Central memory CD4-positive, alpha-beta T cell (primary cell): ENCODE data around the gene TAOK3.
"Not testable (repeated sequence)": the region's sequence is repeated elsewhere in the genome, so short reads cannot be mapped to it uniquely, and the experiment has no call there.

Experiments
- DNase-seq: peaks from one replicate; pipeline ENCODE4 v3.0.0; 2022
- total RNA-seq, 3 experiments: gene quantifications; one replicate each; lab custom pipeline; 2026; lab: John Stamatoyannopoulos, UW

Gene TAOK3
- 98.8 to 137 (median 102) reads per million in 3 experiments for total RNA-seq

DNA sequence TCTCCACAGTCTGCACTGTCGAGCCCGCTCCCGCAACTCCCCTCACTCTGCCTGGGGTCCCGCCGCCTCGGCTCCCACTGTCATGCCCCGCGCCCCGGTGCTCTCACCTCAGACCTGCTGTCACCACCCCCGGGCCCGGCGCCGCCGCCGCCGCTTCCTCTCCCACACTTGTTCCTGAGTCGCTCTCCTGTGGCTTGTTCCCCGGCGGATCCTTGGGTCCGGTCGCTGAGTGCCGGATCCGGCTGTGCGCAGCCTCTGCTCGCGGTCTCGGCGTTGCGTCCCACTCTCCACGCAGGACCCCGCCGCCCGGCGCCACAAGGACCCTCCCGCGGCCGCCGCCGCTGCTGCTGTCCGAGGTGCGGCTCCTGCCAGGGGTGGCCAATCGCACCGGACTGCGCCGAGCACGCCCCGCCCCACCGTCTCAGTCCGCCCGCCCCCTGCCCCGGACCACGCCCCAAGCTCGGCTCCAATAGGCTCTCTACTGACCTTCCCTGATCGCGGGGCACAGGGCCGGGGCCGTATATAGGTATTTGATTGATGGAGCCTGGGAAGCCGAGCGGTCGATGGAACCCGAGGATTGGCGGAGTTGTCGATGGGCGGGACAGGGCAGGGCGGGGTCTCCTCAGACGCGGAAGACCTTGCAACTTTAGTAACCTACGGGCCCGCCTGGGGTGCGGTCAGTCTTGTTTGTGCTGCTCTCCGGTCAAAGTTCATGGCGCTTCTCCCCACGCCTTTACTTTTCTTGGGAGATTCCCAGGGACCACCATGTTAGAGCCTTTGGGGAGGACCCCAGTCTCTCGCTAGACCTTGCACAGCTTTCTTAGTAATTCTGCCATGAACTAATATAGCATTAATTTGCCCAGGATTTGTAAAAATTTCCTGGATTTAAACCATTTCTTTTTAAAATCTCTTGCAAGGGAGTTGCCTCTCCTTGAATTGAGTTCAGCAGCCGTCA, at the start of gene TAOK3:
TAOK3 (minus strand) TSS at position 367 of the 955 bp plus-strand sequence. CDS start 117,340 bp downstream, outside the sequence.
- peak; percentile 97 for DNase-seq

GRCh38 chr12:118420673-118421072, 48.0 kb upstream of the TAOK3 start:
- DNase-seq = no peak

DNA sequence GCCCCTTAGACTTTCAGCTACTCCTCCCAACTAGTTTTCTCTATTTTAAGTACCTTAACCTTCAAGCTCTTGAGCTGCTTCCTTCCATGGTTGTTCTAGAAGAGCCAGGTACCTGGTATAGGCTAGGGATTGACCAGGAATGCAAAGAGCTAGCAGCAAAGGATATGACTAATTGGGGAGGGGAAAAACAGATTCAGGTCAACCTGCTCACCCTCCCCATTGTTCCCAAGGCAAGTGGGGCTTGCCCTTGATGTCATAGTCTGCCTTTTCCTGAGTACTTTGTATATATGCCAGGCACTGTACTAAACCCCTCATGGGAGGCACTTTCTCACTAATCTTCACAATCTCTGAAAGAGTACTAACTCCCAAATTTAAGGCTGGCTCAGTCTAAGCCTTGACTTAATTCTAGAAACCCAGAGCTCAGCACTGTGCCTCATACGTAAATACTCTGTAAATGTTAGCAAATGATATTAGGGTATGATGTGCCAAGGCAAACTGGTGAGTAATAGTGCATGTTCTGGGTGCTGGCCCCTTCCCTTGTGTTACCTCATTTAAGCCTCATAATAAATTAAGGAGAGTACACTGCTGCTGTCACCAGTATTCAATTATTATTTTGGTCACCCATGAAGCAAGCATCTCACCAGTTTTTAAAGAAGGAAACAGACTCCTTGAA, 45.8 kb upstream of the TAOK3 start:
- no peak for DNase-seq

DNA sequence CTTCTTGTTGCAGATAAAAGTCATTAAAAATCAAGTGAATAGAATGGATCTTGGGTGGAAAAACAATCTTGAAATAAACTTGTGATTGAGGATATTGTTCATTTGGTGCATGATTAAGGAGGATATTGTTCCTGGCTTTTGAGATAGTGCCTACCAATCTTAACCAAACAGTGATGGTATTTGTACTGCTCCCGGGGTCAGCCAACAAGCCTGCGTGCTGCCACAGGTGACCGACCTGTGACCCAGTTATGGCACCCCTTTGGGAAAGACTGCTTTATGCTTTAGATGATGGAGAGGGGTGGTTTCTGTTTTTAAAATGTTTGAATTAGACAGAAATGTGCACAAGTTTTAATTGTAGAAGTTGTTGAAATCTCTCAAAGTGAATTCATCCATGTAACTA, 45.2 kb upstream of the TAOK3 start:
- no peak for DNase-seq

GRCh38 chr12:118409834-118410233, 37.1 kb upstream of the TAOK3 start:
- DNase-seq = no peak

DNA sequence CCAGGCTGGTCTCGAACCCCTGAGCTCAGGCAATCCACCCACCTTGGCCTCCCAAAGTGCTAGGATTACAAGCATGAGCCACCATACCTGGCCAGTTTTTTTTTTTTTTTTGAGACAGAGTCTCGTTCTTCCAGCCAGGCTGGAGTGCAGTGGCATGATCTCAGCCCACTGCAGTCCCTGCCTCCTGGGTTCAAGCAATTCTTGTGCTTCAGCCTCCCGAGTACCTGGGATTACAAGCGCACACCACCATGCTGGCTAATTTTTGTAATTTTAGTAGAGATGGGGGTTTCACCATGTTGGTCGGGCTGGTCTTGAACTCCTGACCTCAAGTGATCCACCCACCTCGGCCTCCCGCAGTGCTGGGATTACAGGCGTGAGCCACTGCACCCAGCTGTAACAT, 35.5 kb upstream of the TAOK3 start:
- DNase-seq = not testable (repeated sequence)

DNA sequence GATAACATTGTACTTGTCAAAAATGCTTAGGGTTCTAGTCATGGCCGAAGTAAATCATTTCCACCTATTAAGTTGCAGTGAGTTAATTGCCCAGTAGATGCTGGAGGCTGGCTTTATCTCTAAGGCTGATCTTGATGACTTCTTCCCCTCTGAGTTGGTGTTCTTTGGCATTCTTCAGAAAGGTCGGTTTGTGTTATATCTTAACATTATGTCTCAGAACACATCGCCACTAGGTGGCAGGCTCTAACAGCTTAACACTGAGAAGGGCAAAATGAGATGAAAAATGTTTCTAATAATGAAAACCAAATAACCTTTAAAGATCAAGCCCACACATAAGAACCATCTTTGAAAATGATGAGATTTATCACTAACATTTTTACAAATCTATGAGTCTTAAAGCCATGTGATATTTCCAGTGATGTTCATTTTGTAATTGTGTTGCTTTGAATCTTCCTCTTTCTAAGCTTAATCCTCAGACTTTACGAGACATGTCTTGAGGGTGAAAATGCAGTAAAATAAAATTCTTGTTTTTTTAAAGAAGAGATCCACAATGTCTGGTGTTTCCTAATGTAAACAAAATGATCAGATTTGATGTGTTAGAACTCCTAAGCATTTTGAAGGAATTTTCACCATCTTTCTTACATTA, 32.3 kb upstream of the TAOK3 start:
- DNase-seq = peak; percentile 13

DNA sequence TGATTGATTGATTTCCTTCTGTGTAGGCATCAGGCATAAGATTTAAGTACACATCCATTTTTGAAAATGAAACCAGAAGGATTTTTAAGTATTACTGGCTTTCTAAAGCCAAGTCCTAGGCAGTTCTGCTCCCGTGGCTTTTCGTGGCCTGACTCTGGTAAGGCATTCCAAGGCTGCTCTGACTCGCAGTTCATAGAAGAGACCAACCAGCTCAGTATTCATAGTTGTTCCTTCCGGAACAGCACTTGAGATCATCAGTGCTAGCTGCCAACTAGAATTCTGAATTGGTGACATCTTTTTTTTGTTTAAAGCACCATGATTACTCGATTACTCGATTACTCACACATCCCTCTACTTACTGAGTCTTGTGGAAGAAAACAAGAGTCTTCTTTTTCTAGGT, 29.5 kb upstream of the TAOK3 start:
- DNase-seq = no peak

DNA sequence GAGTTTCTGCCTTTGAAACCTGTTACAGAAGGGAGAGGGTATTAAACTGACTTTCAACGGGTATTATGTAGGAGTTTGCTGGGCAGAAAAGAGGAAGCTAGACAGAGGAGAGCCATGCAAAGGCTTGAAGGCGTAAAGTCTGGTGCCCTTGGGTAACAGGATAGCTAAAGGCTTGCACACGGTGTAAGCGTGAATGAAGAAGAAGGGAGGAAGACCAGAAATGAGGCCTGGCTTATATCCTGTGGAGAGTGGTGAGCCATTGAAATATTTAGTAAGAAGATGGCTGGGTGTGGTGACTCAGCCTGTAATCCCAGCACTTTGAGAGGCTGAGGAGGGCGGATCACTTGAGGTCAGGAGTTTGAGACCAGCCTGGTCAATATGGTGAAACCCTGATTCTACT, 26.2 kb upstream of the TAOK3 start:
- no peak for DNase-seq

DNA sequence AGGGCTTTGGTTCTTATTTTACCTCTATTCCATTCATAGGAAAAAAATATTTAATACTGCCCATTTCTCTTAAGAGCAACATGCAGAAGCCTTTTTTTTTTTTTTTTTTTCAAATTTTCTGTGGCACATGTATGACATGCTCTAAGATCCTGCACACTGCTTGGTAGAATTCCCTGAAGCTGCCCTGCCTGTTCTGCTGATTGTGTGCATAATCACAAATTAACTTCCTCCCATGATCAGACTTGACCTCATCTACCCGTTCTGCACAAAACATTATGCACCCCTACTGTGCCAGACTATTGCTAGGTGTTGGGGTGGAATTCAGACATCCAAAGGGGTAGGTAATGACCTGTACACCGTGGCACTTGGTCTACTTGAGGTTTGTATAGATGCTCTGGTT, 25.8 kb upstream of the TAOK3 start:
- DNase-seq = no peak

DNA sequence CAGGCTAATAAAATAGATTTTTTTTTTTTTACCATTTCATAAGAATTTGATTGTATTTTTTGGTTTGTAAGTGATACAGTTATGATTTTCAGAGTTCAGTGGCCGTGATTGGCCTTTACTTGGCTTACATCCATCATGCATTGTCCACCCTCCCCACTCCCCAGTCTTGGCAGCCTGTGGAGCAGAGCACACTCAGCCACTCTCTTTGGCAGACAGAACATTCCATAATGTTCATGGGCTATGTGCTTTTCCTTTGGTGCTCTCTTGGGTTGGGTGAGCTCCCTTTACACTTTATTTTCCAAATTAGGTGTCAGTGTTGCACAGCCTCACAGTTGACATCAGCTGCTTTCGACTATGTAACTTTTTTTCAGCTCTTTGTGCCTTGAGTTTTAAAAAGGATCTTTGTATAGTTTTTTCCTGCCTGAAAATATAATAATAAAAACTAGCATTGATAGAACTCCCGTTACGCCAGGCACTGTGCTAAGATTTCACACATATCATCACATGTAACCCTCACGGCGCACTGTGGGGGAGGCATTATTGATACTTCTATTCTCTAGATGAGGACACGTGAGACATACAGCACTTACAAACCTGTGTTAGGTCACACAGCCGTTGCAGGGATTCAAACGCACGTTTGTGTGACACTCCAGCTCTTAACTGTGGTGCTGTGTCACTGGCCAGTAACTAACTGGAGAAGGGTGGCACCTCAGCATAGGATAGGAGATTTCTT, 25.2 kb upstream of the TAOK3 start:
- DNase-seq = no peak

DNA sequence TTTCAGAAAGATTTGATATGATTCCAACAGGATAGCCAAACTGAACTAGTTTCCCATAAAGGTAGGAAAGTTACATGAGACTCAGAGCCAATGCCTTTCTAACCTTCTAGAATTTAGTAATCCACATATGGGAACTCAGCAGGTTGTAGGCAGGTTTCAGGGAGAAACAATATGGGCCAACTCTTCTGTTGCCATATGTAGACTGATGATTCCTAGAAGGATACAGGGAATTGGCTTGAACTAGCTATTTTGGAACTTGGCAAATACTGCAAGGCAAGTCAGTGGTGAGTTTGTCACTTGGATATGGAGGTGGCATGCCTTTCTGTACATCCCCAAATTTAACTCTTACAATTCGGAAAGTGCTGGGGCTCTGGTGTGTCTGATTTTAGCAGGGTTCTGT, 19.1 kb upstream of the TAOK3 start:
- DNase-seq = no peak

DNA sequence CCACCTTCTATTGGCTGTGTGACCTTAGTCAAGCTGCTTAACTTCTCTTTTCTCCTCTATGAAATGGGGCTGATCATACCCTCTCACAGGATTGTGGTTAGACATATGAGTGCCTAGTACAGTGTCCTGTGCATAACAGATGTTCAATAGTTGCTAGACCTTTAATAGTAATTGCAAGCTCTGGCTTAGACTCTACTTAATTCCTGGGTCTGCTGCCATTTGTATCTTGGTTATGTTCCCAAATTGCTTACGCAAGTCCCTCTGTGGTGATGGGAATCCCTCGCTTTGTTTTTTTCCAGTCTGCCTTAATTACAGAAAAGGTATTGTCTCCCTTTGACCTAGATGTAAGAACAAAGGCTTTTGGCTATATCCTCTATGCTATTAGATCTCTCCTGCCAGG, 18.7 kb upstream of the TAOK3 start:
- DNase-seq = no peak

- peak; percentile 69 for DNase-seq
These were observed 5.3 kb upstream of the TAOK3 start for GRCh38 chr12:118377884-118378470.

- DNase-seq = peak; percentile 12
These were observed 4.5 kb upstream of the TAOK3 start for GRCh38 chr12:118377021-118377883.

DNA sequence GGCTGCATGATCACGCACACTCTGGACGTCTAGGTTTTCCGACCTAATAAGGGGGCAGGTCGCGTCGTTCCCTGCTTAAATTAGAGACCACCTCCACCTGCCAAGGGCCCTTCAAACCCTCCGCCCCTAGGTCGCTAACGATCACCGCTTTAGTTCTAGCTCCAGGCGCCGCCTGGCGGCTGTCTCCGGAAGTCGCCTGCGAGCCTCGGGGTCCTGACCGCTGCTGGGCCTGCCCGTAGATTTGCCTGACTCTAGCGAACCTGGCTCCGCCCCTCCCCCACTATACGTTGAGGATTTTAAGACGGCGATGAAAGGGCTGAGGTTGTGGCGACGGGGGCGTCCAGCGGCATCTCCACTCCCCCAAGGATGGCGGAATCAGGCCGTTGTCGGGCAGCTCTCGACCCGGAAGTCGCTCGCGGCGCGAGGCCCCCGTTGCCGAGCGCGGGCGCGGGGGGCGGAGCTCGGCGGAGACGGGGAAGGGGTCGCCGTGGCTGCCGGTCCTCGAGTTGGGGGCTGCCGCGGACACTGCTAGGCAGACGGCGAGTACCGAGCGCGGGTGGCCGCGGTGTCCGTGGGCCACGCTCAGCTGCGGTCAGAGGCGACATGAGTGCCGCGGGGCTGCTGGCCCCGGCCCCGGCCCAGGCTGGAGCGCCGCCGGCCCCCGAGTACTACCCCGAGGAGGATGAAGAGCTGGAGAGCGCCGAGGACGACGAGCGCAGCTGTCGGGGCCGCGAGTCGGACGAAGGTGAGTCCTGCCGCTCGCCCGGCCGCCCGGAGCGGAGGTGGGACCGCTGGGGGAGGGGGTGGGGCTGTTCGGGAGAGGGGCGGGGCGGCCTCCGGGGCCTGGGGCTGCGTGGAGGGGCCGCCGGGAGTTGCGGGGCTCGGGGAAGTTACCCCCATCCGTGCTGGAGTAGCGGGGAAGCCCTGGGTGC, 3.6 kb upstream of the TAOK3 start, which contains the start of gene SUDS3:
SUDS3 (plus strand) TSS at position 467 of the 932 bp plus-strand sequence; CDS start at position 604, 137 bp downstream.
- peak; percentile 90 for DNase-seq

DNA sequence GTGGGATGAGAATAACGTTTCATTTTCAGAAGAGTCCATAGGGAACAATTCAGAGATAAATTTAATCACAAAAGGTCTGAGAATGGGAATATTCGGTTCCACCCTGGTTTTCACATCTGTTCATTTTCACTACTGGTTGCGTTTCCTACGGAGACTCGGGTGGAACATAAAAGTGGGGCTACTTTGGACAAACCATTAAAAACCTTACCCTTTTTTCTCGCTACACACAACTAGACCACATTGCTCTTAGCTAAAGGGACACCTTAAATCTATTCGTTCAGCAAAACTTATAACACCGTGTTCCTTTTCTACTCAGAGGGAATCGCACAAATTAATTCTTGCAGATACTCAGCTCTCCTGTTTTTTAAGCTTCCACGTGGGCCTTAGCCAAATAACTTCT, 2.6 kb upstream of the TAOK3 start:
- DNase-seq = no peak

DNA sequence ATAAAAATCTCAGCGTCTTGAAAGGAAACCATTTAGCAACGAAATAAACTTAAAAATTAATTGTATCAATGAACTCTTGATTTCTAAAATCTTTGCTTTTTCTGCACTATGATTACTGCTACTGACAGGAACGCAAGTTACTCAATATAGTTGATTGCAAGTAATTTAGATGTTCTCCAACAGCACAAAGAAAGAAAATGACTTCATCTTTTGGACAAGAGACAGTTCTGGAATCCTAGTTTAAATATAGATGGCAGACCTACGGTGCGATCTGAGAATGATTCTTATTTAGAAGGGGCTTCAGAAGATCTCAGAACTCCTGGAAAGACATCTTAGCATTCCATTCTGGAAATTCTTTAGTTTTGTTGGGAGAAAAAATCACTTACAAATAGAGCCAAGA, 2.2 kb upstream of the TAOK3 start:
- DNase-seq = no peak

GRCh38 chr12:118374126-118374725, 1.5 kb upstream of the TAOK3 start:
- no peak for DNase-seq

DNA sequence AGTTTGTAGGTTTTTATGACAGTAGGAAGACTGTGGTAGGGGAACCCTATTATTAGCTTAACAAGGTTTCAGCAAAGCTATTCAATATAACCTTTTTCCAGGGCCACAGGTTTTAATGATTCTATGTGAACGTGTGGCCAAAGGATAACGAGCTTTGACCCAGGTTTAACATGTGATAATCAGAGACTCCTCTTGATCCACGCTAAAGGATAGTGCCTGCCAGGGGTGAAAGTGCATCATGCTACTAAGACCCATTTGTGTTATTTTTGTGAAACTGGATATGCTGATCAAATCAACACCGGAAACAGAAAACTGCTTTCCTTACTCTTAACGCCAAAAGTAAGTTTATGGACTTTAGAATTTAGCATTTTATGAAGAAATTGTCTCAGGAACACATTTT, 909 bp upstream of the TAOK3 start:
- DNase-seq = no peak
